ENCODE results near the gene PPFIA3. TPM values are rescaled to one million over a fixed set of nuclear protein-coding genes. Genes with fewer than 3 reads are reported as not detected.

PPFIA3 gene
- total RNA-seq, 1 experiment from 2014 or later: 28.1 TPM

- ChIA-PET CTCF (no interaction called here), RAD21 (ENCODE audit: low non-redundant PET in 1 of 2, low total read pairs in 2 of 2, uncharacterized antibody in 2 of 2, unreplicated experiment in 2 of 2) (no interaction called here), POLR2A (no interaction called here)
- Histone ChIP-seq H3K79me2 (ENCODE audit: insufficient read depth, low read length) (no peaks in the 10 kb centered on the region), H3K27ac (ENCODE audit: low read depth, low read length) (no peak overlapping the region), H3K27me3 (ENCODE audit: insufficient read depth, low read length) (no peaks in the 10 kb centered on the region), H2AFZ (ENCODE audit: low read depth, low read length, poor library complexity, severe bottlenecking) (no peak overlapping the region), H3K4me3 (replicated peaks in 1 of 2; ENCODE audit: low read depth in 1 of 2, low read length in 2 of 2) (no peak overlapping the region), H3K4me2 (ENCODE audit: low read length) (no peak overlapping the region), H3K9ac (ENCODE audit: low read length) (no peak overlapping the region), H3K36me3 (ENCODE audit: control insufficient read depth in 1 of 2, insufficient read depth in 2 of 2, low read length in 2 of 2) (no peaks in the 10 kb centered on the region), H3K9me2 (ENCODE audit: insufficient read depth) (no peaks in the 10 kb centered on the region), H3K4me1 (ENCODE audit: control insufficient read depth in 1 of 2, insufficient read depth in 2 of 2, low read length in 2 of 2) (peaks cover 7 to 13% of the 10 kb centered on the region in 2 experiments), H3K9me3 (ENCODE audit: control insufficient read depth in 1 of 2, insufficient read depth in 1 of 2, low read depth in 1 of 2, low read length in 2 of 2) (no peaks in the 10 kb centered on the region), H4K20me1 (ENCODE audit: insufficient read depth) (no peaks in the 10 kb centered on the region)
- TF ChIP-seq JUND (IDR thresholded peaks at IDR 0.05): no peak
- TF ChIP-seq RAD21 (IDR thresholded peaks at IDR 0.05; ENCODE audit: low read depth): no peak
- no peak for TF ChIP-seq REST (IDR thresholded peaks at IDR 0.05; ENCODE audit: low read depth)
- TF ChIP-seq ZFX (IDR thresholded peaks at IDR 0.05): no peak
- no peak for TF ChIP-seq CTCF (IDR thresholded peaks at IDR 0.05 in 2 of 3, conservative IDR thresholded peaks at IDR 0.05 in 1 of 3; ENCODE audit: borderline replicate concordance in 1 of 3, insufficient read depth in 1 of 3, low read depth in 2 of 3, low read length in 2 of 3)
- no peak for TF ChIP-seq POLR2AphosphoS5 (IDR thresholded peaks at IDR 0.05; ENCODE audit: low read depth, low read length)
- TF ChIP-seq TCF7L2 (IDR thresholded peaks at IDR 0.05; ENCODE audit: borderline replicate concordance, extremely low read depth, insufficient read depth, insufficient read length): no peak
- ATAC-seq (no peak), DNase-seq (ENCODE audit: low read depth, low spot score) (no peak)
- BruUV-seq (replicated peaks): no TSS peak
- intact Hi-C loops (cut with micrococcal nuclease): no loop called here
Observed at GRCh38 chr19:49141352-49141751, 22.0 kb downstream of the PPFIA3 start.
